Measurements from ENCODE around the gene LEP. TPM values are rescaled to one million over a fixed set of nuclear protein-coding genes. Genes with fewer than 3 reads are reported as not detected.

Gene LEP
- total RNA-seq, 2 experiments from 2014 or later = not detected

DNA sequence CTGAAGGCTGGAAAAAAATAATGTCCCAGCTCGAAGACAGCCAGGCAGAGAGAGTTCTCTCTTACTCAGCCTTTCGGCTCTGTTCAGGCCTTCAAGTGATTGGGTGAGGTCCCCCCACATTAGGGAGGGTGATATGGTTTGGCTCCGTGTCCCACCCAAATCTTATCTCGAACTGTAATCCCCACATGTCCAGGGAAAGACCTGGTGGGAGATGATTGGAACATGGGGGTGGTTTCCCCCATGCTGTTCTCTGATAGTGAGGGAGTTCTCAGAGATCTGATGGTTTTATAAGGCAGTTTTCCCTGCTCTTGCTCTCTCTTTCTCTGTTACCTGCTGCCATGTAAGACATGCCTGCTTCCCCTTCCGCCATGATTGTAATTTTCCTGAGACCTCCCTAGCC, 36.6 kb upstream of the LEP start:
- intact Hi-C loops (cut with micrococcal nuclease; ENCODE audit: unreplicated experiment) = no loop called here
- no peaks in the 10 kb centered on the region; the same call in 1 of the 2 replicates for H4K20me1 ChIP-seq (ENCODE audit: insufficient read depth, low read length)
- POLR2A ChIA-PET = interaction anchor here (0.7 kb wide), 1 partner anchor 471 kb away, joined by 3 read pairs; no protein-coding TSS in a partner anchor
- CTCF ChIA-PET (ENCODE audit: unreplicated experiment) = no interaction called here
- no peak for TF ChIP-seq EZH2phosphoT487 (IDR thresholded peaks at IDR 0.05; ENCODE audit: borderline replicate concordance, low read depth, low read length)
- TF ChIP-seq, protein P1, sequence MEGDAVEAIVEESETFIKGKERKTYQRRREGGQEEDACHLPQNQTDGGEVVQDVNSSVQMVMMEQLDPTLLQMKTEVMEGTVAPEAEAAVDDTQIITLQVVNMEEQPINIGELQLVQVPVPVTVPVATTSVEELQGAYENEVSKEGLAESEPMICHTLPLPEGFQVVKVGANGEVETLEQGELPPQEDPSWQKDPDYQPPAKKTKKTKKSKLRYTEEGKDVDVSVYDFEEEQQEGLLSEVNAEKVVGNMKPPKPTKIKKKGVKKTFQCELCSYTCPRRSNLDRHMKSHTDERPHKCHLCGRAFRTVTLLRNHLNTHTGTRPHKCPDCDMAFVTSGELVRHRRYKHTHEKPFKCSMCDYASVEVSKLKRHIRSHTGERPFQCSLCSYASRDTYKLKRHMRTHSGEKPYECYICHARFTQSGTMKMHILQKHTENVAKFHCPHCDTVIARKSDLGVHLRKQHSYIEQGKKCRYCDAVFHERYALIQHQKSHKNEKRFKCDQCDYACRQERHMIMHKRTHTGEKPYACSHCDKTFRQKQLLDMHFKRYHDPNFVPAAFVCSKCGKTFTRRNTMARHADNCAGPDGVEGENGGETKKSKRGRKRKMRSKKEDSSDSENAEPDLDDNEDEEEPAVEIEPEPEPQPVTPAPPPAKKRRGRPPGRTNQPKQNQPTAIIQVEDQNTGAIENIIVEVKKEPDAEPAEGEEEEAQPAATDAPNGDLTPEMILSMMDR (conservative IDR thresholded peaks at IDR 0.05; ENCODE audit: low read length) = no peak
- no peaks in the 10 kb centered on the region for H3K9me2 ChIP-seq (ENCODE audit: insufficient read depth, low read length)
- H3K27ac ChIP-seq (ENCODE audit: low read depth, low read length, poor library complexity, severe bottlenecking) = no peak overlapping the region
- no peaks in the 10 kb centered on the region for H3K4me1 ChIP-seq (ENCODE audit: insufficient read depth, low read length, poor library complexity, severe bottlenecking)
- H2AFZ ChIP-seq (ENCODE audit: low read length) = no peak overlapping the region
- H3K9me3 ChIP-seq (ENCODE audit: low read length) = no peaks in the 10 kb centered on the region
- H3K4me2 ChIP-seq (ENCODE audit: low read length) = no peak overlapping the region
- no peaks in the 10 kb centered on the region for H3K36me3 ChIP-seq (ENCODE audit: insufficient read depth, low read length)
- no TSS peak for BruUV-seq (replicated peaks)
- no peak for DNase-seq (ENCODE audit: low spot score)
- no peak overlapping the region for H3K4me3 ChIP-seq (ENCODE audit: low read depth, low read length, poor library complexity, severe bottlenecking)
- H3K79me2 ChIP-seq (ENCODE audit: insufficient read depth, low read depth, low read length) = no peaks in the 10 kb centered on the region

DNA sequence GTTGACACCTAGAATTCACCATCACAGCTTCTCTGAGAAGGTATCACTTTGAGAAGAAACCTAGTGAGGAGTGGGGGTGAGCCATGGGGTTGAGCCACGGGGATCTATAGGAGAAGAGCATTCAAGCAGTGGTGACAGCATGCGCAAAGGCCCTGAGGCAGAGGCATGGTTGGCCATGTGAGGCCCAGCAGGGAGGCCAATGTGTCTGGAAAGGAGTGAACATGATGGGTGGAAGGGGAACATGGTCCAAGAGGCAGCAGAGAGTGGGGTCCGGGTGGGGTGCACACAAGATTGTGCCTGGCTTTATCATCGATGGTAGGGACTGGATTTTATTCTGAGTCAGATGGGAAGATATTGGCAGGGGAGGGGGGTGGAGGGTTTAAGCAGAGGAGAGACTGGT, 36.0 kb upstream of the LEP start:
- Histone ChIP-seq H3K4me1 (ENCODE audit: insufficient read depth, low read length, poor library complexity, severe bottlenecking) (no peaks in the 10 kb centered on the region), H3K9me3 (ENCODE audit: low read length) (no peaks in the 10 kb centered on the region), H3K27ac (ENCODE audit: low read depth, low read length, poor library complexity, severe bottlenecking) (no peak overlapping the region), H3K4me3 (ENCODE audit: low read depth, low read length, poor library complexity, severe bottlenecking) (no peak overlapping the region), H3K9me2 (ENCODE audit: insufficient read depth, low read length) (no peaks in the 10 kb centered on the region), H3K36me3 (ENCODE audit: insufficient read depth, low read length) (no peaks in the 10 kb centered on the region), H4K20me1 (ENCODE audit: insufficient read depth, low read length) (no peaks in the 10 kb centered on the region; the same call in 1 of the 2 replicates), H3K79me2 (ENCODE audit: insufficient read depth, low read depth, low read length) (no peaks in the 10 kb centered on the region), H3K4me2 (ENCODE audit: low read length) (no peak overlapping the region), H2AFZ (ENCODE audit: low read length) (no peak overlapping the region)
- no TSS peak for BruUV-seq (replicated peaks)
- ChIA-PET POLR2A (interaction anchor here (0.7 kb wide), 1 partner anchor 471 kb away, joined by 3 read pairs; no protein-coding TSS in a partner anchor), CTCF (ENCODE audit: unreplicated experiment) (no interaction called here)
- no peak for DNase-seq (ENCODE audit: low spot score)
- intact Hi-C loops (cut with micrococcal nuclease; ENCODE audit: unreplicated experiment) = loop anchor here (5.0 kb wide), 1 partner anchor 183 kb away; no protein-coding TSS in a partner anchor
- TF ChIP-seq, protein P1 (conservative IDR thresholded peaks at IDR 0.05; ENCODE audit: low read length) = no peak
- TF ChIP-seq EZH2phosphoT487 (IDR thresholded peaks at IDR 0.05; ENCODE audit: borderline replicate concordance, low read depth, low read length) = no peak

DNA sequence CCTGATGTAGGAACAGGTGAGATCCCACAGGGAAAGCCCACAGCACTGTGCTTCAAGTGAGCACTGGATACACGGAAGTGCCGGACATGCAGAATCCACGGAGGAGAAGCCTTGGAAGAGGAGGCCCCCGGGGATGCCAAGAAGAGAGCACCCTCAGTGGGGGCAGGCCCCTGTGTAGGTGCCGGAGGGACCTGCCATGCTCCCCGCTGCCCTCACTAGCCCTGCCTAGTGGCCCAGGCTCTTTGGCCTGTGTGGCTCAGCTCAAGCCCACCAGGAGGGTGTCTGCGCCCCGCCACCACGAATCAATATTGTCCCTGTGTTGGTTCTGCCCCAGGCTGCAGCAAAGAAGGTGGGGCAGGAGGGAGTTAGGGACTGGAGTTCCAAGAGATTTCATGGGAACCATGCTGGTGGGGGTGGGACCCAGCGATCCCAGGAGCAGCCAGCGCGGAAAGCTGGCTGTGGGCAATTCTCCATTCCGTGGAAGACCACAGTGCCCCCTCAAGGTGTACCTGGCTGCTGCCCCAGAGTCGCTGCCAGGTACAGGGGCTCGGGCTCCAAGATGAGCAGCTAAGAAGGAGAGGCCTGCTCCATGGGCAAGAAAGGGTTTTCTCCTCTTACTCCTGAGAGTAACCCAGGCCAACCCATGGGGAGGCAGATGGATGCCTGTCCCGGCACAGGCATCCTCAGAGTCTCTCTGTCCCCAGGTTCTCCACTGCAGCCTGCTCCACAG, 34.9 kb upstream of the LEP start:
- BruUV-seq (replicated peaks) = no TSS peak
- intact Hi-C loops (cut with micrococcal nuclease; ENCODE audit: unreplicated experiment) = loop anchor here (5.0 kb wide), 1 partner anchor 184 kb away; no protein-coding TSS in a partner anchor
- POLR2A ChIA-PET = interaction anchor here (0.9 kb wide), 1 partner anchor 69 kb away, joined by 6 read pairs; no protein-coding TSS in a partner anchor

More for the DNA sequence above, 34.9 kb upstream of the LEP start:
- no peaks in the 10 kb centered on the region; the same call in 1 of the 2 replicates for H4K20me1 ChIP-seq (ENCODE audit: insufficient read depth, low read length)
- no peaks in the 10 kb centered on the region for H3K9me2 ChIP-seq (ENCODE audit: insufficient read depth, low read length)
- no peaks in the 10 kb centered on the region for H3K79me2 ChIP-seq (ENCODE audit: insufficient read depth, low read depth, low read length)
- H3K4me2 ChIP-seq (ENCODE audit: low read length) = no peak overlapping the region
- no peak overlapping the region for H3K27ac ChIP-seq (ENCODE audit: low read depth, low read length, poor library complexity, severe bottlenecking)
- H2AFZ ChIP-seq (ENCODE audit: low read length) = no peak overlapping the region
- no peak for TF ChIP-seq EZH2phosphoT487 (IDR thresholded peaks at IDR 0.05; ENCODE audit: borderline replicate concordance, low read depth, low read length)
- TF ChIP-seq, protein P1 (conservative IDR thresholded peaks at IDR 0.05; ENCODE audit: low read length) = no peak
- no peak for DNase-seq (ENCODE audit: low spot score)
- no peaks in the 10 kb centered on the region for H3K9me3 ChIP-seq (ENCODE audit: low read length)
- H3K36me3 ChIP-seq (ENCODE audit: insufficient read depth, low read length) = no peaks in the 10 kb centered on the region
- CTCF ChIA-PET (ENCODE audit: unreplicated experiment) = no interaction called here
- no peak overlapping the region for H3K4me3 ChIP-seq (ENCODE audit: low read depth, low read length, poor library complexity, severe bottlenecking)
- H3K4me1 ChIP-seq (ENCODE audit: insufficient read depth, low read length, poor library complexity, severe bottlenecking) = no peaks in the 10 kb centered on the region

Data from OCI-LY7 (cell line).